Activated naive CD8-positive, alpha-beta T cell (primary cell): Measurements from ENCODE around the gene CD28.

Experiments
- H3K27ac Mint-ChIP-seq: one replicate; pipeline ENCODE4 v1.8.0; 2021; ENCODE audit warnings: mixed read lengths
- H3K27me3 Mint-ChIP-seq: one replicate; pipeline ENCODE4 v1.8.0; 2021; ENCODE audit warnings: mixed read lengths
- H3K36me3 Mint-ChIP-seq: one replicate; pipeline ENCODE4 v1.8.0; 2021; ENCODE audit warnings: mixed read lengths
- H3K4me1 Mint-ChIP-seq: one replicate; pipeline ENCODE4 v1.8.0; 2021; ENCODE audit warnings: low read depth, mixed read lengths
- H3K4me3 Mint-ChIP-seq: one replicate; pipeline ENCODE4 v1.8.0; 2021; ENCODE audit warnings: mild to moderate bottlenecking, mixed read lengths
- H3K9me3 Mint-ChIP-seq: one replicate; pipeline ENCODE4 v1.8.0; 2021; ENCODE audit warnings: low read depth, mixed read lengths

CD28 gene

GRCh38 chr2:203786549-203787351 lies 80.3 kb downstream of the CD28 start:
- no peaks in the 10 kb centered on the region for H3K9me3 Mint-ChIP-seq
- no peaks in the 10 kb centered on the region for H3K27me3 Mint-ChIP-seq
- no peaks in the 10 kb centered on the region for H3K36me3 Mint-ChIP-seq
- H3K4me3 Mint-ChIP-seq: no peak overlapping the region
- no peak overlapping the region for H3K27ac Mint-ChIP-seq
- peaks cover 33% of the 10 kb centered on the region for H3K4me1 Mint-ChIP-seq

GRCh38 chr2:203787979-203788378 lies 81.5 kb downstream of the CD28 start:
- peaks cover 22% of the 10 kb centered on the region for H3K4me1 Mint-ChIP-seq
- H3K4me3 Mint-ChIP-seq: no peak overlapping the region
- H3K36me3 Mint-ChIP-seq: no peaks in the 10 kb centered on the region
- H3K27me3 Mint-ChIP-seq: no peaks in the 10 kb centered on the region
- H3K27ac Mint-ChIP-seq: no peak overlapping the region
- no peaks in the 10 kb centered on the region for H3K9me3 Mint-ChIP-seq
